ENCODE results near the gene UBE2U.

UBE2U gene

DNA sequence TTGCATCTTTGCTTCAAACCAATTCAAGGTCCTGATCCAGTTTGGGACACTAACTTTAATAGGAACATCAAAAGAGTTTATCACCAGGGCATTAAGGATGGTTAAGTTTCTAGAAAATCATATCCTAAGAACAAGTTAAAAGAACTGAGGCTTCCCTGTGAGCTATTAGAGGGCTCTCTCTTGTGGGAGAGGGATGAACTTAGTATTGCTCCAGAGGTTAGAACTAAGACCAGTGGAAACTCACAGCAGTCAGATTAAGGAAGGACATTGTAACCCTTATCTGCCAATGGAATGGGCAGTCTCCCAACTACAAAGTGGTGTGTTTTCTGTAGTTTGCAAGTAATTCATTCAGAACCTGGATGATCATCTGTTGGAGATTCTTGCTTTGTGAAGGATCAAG lies 36.8 kb downstream of the UBE2U start:
- Histone ChIP-seq H3K23ac (ENCODE audit: low read depth, low read length, poor library complexity) (no peak overlapping the region), H2BK5ac (ENCODE audit: low read length) (no peak overlapping the region)

DNA sequence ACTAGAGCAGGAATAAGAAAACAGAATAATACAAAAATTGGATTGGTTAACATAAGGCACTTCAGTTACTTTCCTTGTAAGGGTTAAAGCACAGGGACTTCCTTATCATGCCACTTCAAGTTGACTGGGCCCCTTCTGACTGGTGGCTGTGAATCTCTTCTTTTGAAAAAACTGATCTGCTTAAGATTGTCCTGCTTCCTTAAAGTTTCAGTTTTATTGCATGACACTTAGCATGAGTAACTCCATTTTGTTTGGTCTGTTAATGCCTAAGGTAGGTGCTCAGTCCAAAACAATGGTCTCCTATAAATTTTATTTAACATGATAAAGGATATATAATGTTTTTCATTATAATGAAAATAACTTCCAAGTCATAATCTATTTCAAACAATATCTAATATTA lies 37.6 kb downstream of the UBE2U start:
- H3K23ac ChIP-seq (ENCODE audit: low read depth, low read length, poor library complexity), result no peak overlapping the region
- no peak overlapping the region for H3K4me2 ChIP-seq (ENCODE audit: insufficient read depth, low read length, poor library complexity, severe bottlenecking)
- no peak overlapping the region for H3K4ac ChIP-seq (ENCODE audit: low read length)
- no peak overlapping the region for H3K9ac ChIP-seq (ENCODE audit: low read depth, low read length, poor library complexity)
- no peaks in the 10 kb centered on the region for H3K36me3 ChIP-seq (replicated peaks in 1 of 2; ENCODE audit: control insufficient read depth in 2 of 2, insufficient read depth in 2 of 2, low read length in 2 of 2)
- H2AK5ac ChIP-seq (ENCODE audit: low read depth, low read length), result no peak overlapping the region
- H3K4me1 ChIP-seq (ENCODE audit: control insufficient read depth in 2 of 2, insufficient read depth in 1 of 2, low read depth in 1 of 2, low read length in 2 of 2), result peaks cover 2 to 3% of the 10 kb centered on the region in 2 donors
- no peak overlapping the region for H2BK12ac ChIP-seq (ENCODE audit: low read length)
- DNase-seq (ENCODE audit: low spot score), result no peak
- no peak overlapping the region for H3K27ac ChIP-seq (replicated peaks; ENCODE audit: low read length)
- H4K91ac ChIP-seq (ENCODE audit: low read depth, low read length, poor library complexity), result no peak overlapping the region
- H2BK15ac ChIP-seq (ENCODE audit: low read length), result no peak overlapping the region
- H3K4me3 ChIP-seq (ENCODE audit: low read length in 2 of 2), result no peak overlapping the region
- no peak overlapping the region for H4K8ac ChIP-seq (ENCODE audit: low read depth, low read length)
- no peak overlapping the region for H3K18ac ChIP-seq (ENCODE audit: low read length)
- peaks cover 0 to 4% (median 0%) of the 10 kb centered on the region in 3 experiments for H3K27me3 ChIP-seq (ENCODE audit: control insufficient read depth in 3 of 3, insufficient read depth in 3 of 3, low read depth in 1 of 3, low read length in 3 of 3)
- no peak overlapping the region for H2AFZ ChIP-seq (ENCODE audit: low read length)
- H2BK120ac ChIP-seq (ENCODE audit: low read depth, low read length), result no peak overlapping the region
- no peak overlapping the region for H3K14ac ChIP-seq (ENCODE audit: low read length)
- H3K79me1 ChIP-seq (ENCODE audit: low read depth, low read length), result no peaks in the 10 kb centered on the region
- no peak overlapping the region for H2BK5ac ChIP-seq (ENCODE audit: low read length)
- H3K9me3 ChIP-seq (replicated peaks in 1 of 2; ENCODE audit: control insufficient read depth in 2 of 2, insufficient read depth in 1 of 2, low read depth in 1 of 2, low read length in 2 of 2), result no peaks in the 10 kb centered on the region

More for the DNA sequence above, 36.8 kb downstream of the UBE2U start:
- no peaks in the 10 kb centered on the region for H3K79me1 ChIP-seq (ENCODE audit: low read depth, low read length)
- H3K14ac ChIP-seq (ENCODE audit: low read length), result no peak overlapping the region
- no peak overlapping the region for H2BK120ac ChIP-seq (ENCODE audit: low read depth, low read length)
- H3K4ac ChIP-seq (ENCODE audit: low read length), result no peak overlapping the region
- no peak overlapping the region for H4K91ac ChIP-seq (ENCODE audit: low read depth, low read length, poor library complexity)
- no peaks in the 10 kb centered on the region for H3K36me3 ChIP-seq (replicated peaks in 1 of 2; ENCODE audit: control insufficient read depth in 2 of 2, insufficient read depth in 2 of 2, low read length in 2 of 2)
- H2BK15ac ChIP-seq (ENCODE audit: low read length), result no peak overlapping the region
- no peak overlapping the region for H2BK12ac ChIP-seq (ENCODE audit: low read length)
- H3K9me3 ChIP-seq (replicated peaks in 1 of 2; ENCODE audit: control insufficient read depth in 2 of 2, insufficient read depth in 1 of 2, low read depth in 1 of 2, low read length in 2 of 2), result no peaks in the 10 kb centered on the region
- H4K8ac ChIP-seq (ENCODE audit: low read depth, low read length), result no peak overlapping the region
- DNase-seq (ENCODE audit: low spot score), result no peak
- no peak overlapping the region for H3K18ac ChIP-seq (ENCODE audit: low read length)
- H3K9ac ChIP-seq (ENCODE audit: low read depth, low read length, poor library complexity), result no peak overlapping the region
- no peaks in the 10 kb centered on the region for H3K4me1 ChIP-seq (ENCODE audit: control insufficient read depth in 2 of 2, insufficient read depth in 1 of 2, low read depth in 1 of 2, low read length in 2 of 2)
- no peak overlapping the region for H2AFZ ChIP-seq (ENCODE audit: low read length)
- H3K27me3 ChIP-seq (ENCODE audit: control insufficient read depth in 3 of 3, insufficient read depth in 3 of 3, low read depth in 1 of 3, low read length in 3 of 3), result peaks cover 0 to 4% (median 0%) of the 10 kb centered on the region in 3 experiments
- no peak overlapping the region for H3K4me2 ChIP-seq (ENCODE audit: insufficient read depth, low read length, poor library complexity, severe bottlenecking)
- no peak overlapping the region for H3K27ac ChIP-seq (replicated peaks; ENCODE audit: low read length)
- no peak overlapping the region for H3K4me3 ChIP-seq (ENCODE audit: low read length in 2 of 2)
- H2AK5ac ChIP-seq (ENCODE audit: low read depth, low read length), result no peak overlapping the region

DNA sequence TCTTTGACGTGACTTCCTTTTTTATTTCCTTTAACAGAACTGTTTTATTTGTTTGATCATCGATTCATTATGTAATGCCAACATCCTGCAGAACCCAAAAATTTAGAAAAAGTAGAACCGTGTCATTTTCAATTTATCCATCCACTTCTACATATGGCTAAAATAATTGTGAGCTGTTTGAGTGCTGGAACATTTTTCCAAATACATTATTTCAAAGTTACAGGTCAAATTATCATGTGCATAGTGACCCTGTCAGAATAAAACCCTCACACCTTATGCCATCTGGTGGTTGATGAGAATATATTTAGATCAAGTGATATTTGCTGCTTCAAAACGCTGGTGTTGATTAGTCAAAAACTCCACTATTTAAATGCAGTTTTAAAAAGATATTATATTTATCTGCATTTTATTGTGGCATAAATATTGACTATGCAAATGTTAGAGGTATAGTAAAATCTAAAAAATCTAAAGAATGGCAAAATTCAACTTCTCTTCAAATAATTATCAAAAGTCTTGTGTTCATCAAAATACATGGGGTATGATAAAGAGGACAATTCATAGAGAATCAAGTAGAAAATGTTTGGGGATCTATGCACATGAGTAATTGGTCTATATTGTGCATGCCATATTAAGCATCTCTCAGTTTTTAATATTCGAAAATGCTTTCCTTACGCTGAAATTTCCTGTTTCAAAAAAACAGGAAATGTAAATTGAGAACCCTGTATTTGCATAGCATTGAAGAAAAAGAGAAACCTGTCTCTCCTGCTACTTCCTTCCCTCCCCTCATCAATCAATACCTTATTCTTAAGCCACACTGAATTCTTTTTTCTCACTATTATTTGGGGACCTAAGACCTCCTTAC lies 39.7 kb downstream of the UBE2U start:
- no peak overlapping the region for H3K23ac ChIP-seq (ENCODE audit: low read depth, low read length, poor library complexity)
- H3K14ac ChIP-seq (ENCODE audit: low read length), result no peak overlapping the region
- no peaks in the 10 kb centered on the region for H3K79me1 ChIP-seq (ENCODE audit: low read depth, low read length)
- H3K4me2 ChIP-seq (ENCODE audit: insufficient read depth, low read length, poor library complexity, severe bottlenecking), result no peak overlapping the region
- no peak overlapping the region for H4K8ac ChIP-seq (ENCODE audit: low read depth, low read length)
- no peak overlapping the region for H3K27ac ChIP-seq (replicated peaks; ENCODE audit: low read length)
- H2BK120ac ChIP-seq (ENCODE audit: low read depth, low read length), result no peak overlapping the region
- H2AK5ac ChIP-seq (ENCODE audit: low read depth, low read length), result no peak overlapping the region
- H2AFZ ChIP-seq (ENCODE audit: low read length), result no peak overlapping the region
- no peak overlapping the region for H4K91ac ChIP-seq (ENCODE audit: low read depth, low read length, poor library complexity)
- no peak overlapping the region for H2BK5ac ChIP-seq (ENCODE audit: low read length)
- no peaks in the 10 kb centered on the region for H3K9me3 ChIP-seq (replicated peaks in 1 of 2; ENCODE audit: control insufficient read depth in 2 of 2, insufficient read depth in 1 of 2, low read depth in 1 of 2, low read length in 2 of 2)
- H3K27me3 ChIP-seq (ENCODE audit: control insufficient read depth in 3 of 3, insufficient read depth in 3 of 3, low read depth in 1 of 3, low read length in 3 of 3), result peaks cover 0 to 9% (median 0%) of the 10 kb centered on the region in 3 experiments
- DNase-seq (ENCODE audit: low spot score), result no peak
- H2BK15ac ChIP-seq (ENCODE audit: low read length), result no peak overlapping the region
- no peak overlapping the region for H3K4ac ChIP-seq (ENCODE audit: low read length)
- H3K4me1 ChIP-seq (ENCODE audit: control insufficient read depth in 2 of 2, insufficient read depth in 1 of 2, low read depth in 1 of 2, low read length in 2 of 2), result peaks cover 2 to 3% of the 10 kb centered on the region in 2 donors
- H3K18ac ChIP-seq (ENCODE audit: low read length), result no peak overlapping the region
- H3K9ac ChIP-seq (ENCODE audit: low read depth, low read length, poor library complexity), result no peak overlapping the region
- no peak overlapping the region for H2BK12ac ChIP-seq (ENCODE audit: low read length)
- H3K4me3 ChIP-seq (ENCODE audit: low read length in 2 of 2), result no peak overlapping the region
- H3K36me3 ChIP-seq (replicated peaks in 1 of 2; ENCODE audit: control insufficient read depth in 2 of 2, insufficient read depth in 2 of 2, low read length in 2 of 2), result no peaks in the 10 kb centered on the region
- WGBS, 2 donors (ENCODE audit: extremely low coverage in 2 of 2, insufficient read length in 2 of 2, insufficient replicate concordance in 1 of 2), result no CpG with 5 or more reads among the region's 6 CpGs

DNA sequence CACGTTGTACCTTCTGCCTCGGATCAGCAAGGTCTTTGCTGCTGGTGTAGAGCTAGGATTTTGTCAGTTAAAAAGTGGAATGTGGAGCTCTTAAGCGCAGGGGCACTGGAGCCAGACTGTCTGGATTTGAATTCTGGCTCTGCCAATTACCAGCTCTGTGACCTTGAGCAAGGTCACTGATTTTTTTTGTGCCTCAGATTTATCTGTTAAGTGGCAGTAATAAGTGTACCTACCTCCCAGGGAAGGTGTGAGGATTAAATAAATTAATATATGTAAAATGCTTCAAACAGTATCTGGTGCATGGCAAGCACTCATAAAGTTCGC lies 40.3 kb downstream of the UBE2U start:
- H3K23ac ChIP-seq (ENCODE audit: low read depth, low read length, poor library complexity), result no peak overlapping the region
- no peak for DNase-seq (ENCODE audit: low spot score)
- no peak overlapping the region for H2BK5ac ChIP-seq (ENCODE audit: low read length)
- H3K79me1 ChIP-seq (ENCODE audit: low read depth, low read length), result no peaks in the 10 kb centered on the region
- H2AFZ ChIP-seq (ENCODE audit: low read length), result no peak overlapping the region
- no CpG with 5 or more reads among the region's 4 CpGs for WGBS, 2 donors (ENCODE audit: extremely low coverage in 2 of 2, insufficient read length in 2 of 2, insufficient replicate concordance in 1 of 2)
- H3K4me3 ChIP-seq (ENCODE audit: low read length in 2 of 2), result no peak overlapping the region
- no peak overlapping the region for H3K14ac ChIP-seq (ENCODE audit: low read length)
- H3K4ac ChIP-seq (ENCODE audit: low read length), result no peak overlapping the region
- peaks cover 2 to 3% of the 10 kb centered on the region in 2 donors for H3K4me1 ChIP-seq (ENCODE audit: control insufficient read depth in 2 of 2, insufficient read depth in 1 of 2, low read depth in 1 of 2, low read length in 2 of 2)
- H2AK5ac ChIP-seq (ENCODE audit: low read depth, low read length), result no peak overlapping the region
- peaks cover 0 to 9% (median 0%) of the 10 kb centered on the region in 3 experiments for H3K27me3 ChIP-seq (ENCODE audit: control insufficient read depth in 3 of 3, insufficient read depth in 3 of 3, low read depth in 1 of 3, low read length in 3 of 3)
- no peak overlapping the region for H3K4me2 ChIP-seq (ENCODE audit: insufficient read depth, low read length, poor library complexity, severe bottlenecking)
- H2BK12ac ChIP-seq (ENCODE audit: low read length), result no peak overlapping the region
- no peak overlapping the region for H4K91ac ChIP-seq (ENCODE audit: low read depth, low read length, poor library complexity)
- H4K8ac ChIP-seq (ENCODE audit: low read depth, low read length), result no peak overlapping the region
- no peak overlapping the region for H2BK15ac ChIP-seq (ENCODE audit: low read length)
- no peaks in the 10 kb centered on the region for H3K9me3 ChIP-seq (replicated peaks in 1 of 2; ENCODE audit: control insufficient read depth in 2 of 2, insufficient read depth in 1 of 2, low read depth in 1 of 2, low read length in 2 of 2)
- H3K27ac ChIP-seq (replicated peaks; ENCODE audit: low read length), result no peak overlapping the region
- H2BK120ac ChIP-seq (ENCODE audit: low read depth, low read length), result no peak overlapping the region
- no peaks in the 10 kb centered on the region for H3K36me3 ChIP-seq (replicated peaks in 1 of 2; ENCODE audit: control insufficient read depth in 2 of 2, insufficient read depth in 2 of 2, low read length in 2 of 2)
- no peak overlapping the region for H3K9ac ChIP-seq (ENCODE audit: low read depth, low read length, poor library complexity)
- no peak overlapping the region for H3K18ac ChIP-seq (ENCODE audit: low read length)
